Erythroblast (primary cell): ENCODE data around the gene CEP43.

Experiments
- DNase-seq, 2 experiments: peaks; one replicate each; lab custom pipeline; 2025; lab: John Stamatoyannopoulos, UW
- GATA1 ChIP-seq: IDR thresholded peaks from 2 replicates; pipeline ENCODE4 v1.6.1; 2011; ENCODE audit warnings: low read depth, mild to moderate bottlenecking, control low read depth, low read length, moderate library complexity
- POLR2A ChIP-seq: IDR thresholded peaks from 2 replicates; pipeline ENCODE4 v1.6.1; 2011; ENCODE audit warnings: mild to moderate bottlenecking, low read length

CEP43 gene

GRCh38 chr6:167013946-167014345, 14.7 kb downstream of the CEP43 start:
- TF ChIP-seq GATA1 (no peak), POLR2A (no peak)
- DNase-seq, result no peak

DNA sequence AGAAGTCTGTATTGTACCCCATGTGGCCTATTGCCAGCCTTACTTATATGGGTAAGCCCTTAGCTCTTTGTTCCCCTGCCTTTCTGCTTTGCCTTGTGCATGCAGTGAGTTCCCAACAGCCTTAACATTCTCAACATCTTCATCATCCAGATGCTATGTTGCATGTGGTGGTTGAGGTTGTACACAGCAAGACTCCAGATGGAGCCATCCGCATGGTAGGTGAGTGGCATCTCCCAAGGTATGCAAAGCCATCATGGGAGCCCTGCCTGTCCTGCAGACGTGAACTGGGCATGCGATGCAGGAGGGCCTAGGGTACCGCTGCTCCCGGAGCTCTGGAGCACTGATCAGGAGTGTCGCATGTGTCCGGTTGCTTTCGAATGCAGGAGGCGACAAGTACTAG, 16.1 kb downstream of the CEP43 start:
- TF ChIP-seq POLR2A (no peak), GATA1 (no peak)
- DNase-seq, result no peak

GRCh38 chr6:167020206-167020605, 21.0 kb downstream of the CEP43 start:
- TF ChIP-seq GATA1, result no peak
- TF ChIP-seq POLR2A, result no peak
- DNase-seq, result no peak

DNA sequence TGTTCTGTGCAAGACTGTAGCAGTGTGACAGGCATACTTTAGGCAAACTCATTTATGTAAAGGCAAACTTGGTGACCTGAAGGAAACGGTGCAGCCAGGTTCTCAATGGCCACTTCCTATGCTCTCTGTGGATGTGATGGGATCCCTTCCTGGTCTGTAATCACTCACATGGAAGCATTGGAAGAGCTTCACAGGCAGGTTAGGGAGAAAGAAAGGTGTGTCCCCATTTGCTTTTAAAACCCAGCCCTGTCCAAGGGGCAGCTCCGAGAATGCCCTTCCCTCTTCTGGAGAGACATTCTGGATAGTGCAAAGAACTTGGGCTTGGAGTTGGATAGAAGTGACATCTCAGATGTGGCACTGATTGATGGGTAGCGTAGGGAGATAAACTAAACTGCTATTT, 28.1 kb downstream of the CEP43 start:
- no peak for DNase-seq

DNA sequence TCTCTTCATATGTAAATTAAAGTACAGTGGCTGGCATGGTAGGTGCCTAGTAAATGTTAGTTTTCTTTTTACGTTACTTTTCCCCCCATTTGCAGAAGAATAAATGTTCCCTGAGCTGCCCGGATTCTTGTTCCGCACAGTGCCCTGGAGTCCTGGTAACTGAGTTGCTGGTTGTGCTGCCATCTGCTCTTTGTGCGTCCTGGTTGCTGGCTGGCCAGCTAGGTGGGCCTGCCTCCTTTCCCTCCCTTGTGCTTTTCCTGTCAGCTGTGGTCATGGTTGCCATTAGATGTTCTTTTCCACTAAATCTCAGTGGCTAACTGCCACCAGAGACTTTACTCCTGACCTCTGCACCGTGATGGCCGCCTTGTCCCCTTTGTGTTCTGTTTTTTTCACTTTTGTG, 28.6 kb downstream of the CEP43 start:
- TF ChIP-seq GATA1 (no peak), POLR2A (no peak)
- no peak for DNase-seq

More for the DNA sequence above, 28.1 kb downstream of the CEP43 start:
- TF ChIP-seq POLR2A (no peak), GATA1 (no peak)

DNA sequence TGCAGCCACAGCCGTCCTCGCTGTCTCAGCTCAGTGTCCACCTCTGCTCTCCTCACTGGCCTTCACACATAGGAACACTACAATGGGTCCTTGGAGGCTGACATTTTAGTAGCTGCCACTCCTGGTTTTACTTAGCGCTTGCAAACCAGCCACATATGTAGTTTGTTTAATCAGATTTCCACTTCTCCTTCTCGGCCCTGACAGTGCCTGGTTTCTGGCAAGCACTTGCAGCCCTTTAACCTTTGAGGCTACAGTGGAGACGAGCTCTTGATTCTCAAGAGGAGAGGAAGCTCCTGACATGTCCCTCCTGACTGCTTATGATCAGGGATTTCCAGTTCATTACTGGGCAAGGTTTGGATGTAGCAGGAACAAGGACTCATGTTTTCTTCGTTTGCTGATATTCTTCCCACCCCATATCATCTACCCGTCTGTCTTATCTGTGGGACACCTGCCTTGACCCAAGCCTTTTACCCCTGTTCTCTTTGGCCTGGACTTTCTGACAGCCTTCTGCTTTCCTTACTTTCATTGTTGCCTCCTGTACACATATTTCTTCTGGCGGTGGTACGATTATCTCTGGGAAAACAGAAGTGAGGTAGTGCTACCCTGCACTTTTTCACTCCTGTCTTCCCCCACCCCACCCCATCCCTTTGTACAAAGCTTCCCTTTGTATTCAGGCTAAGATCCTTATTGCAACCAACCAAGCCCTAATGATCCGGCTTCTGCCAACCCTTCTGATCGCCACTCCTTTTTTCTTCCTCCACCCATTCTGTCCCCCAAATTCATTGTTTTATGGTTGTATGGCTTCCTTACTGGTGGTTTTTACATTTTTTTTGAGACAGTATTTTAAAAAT, 31.2 kb downstream of the CEP43 start:
- no peak for DNase-seq
- no peak for TF ChIP-seq GATA1
- TF ChIP-seq POLR2A, result no peak

DNA sequence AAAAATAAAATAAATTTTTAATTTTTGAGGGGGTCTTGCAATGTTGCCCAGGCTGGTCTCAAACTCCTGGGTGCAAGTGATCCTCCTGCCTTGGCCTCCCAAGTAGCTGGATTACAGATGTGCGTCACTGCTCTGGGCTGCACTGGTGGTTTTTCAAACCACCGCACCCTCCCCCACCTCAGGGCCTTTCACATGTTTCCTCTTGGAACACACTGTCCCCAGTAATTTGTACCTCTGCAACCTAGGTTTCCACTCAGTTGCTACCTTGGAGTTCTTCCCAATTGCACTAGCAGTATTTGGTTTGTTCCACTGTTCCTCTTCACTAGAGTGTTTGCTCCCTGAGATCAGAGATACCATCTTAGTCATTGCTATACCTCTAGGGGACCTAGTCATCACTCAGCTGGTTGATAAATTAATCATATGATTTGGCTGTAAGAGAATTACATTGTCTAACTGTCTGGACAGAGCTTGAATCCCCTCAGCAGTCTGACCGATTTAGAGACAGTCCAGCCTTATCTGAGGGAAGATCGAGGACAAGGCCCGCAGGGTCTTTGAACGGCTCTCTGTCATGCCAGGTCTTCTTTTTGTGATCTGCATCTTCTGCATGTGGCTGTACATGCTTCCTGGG, 32.0 kb downstream of the CEP43 start:
- DNase-seq, result no peak
- TF ChIP-seq POLR2A (no peak), GATA1 (no peak)

GRCh38 chr6:167034056-167034455, 34.9 kb downstream of the CEP43 start:
- DNase-seq, result no peak
- no peak for TF ChIP-seq POLR2A
- no peak for TF ChIP-seq GATA1

GRCh38 chr6:167037762-167038161, 38.6 kb downstream of the CEP43 start:
- no peak for DNase-seq
- TF ChIP-seq POLR2A (no peak), GATA1 (no peak)

DNA sequence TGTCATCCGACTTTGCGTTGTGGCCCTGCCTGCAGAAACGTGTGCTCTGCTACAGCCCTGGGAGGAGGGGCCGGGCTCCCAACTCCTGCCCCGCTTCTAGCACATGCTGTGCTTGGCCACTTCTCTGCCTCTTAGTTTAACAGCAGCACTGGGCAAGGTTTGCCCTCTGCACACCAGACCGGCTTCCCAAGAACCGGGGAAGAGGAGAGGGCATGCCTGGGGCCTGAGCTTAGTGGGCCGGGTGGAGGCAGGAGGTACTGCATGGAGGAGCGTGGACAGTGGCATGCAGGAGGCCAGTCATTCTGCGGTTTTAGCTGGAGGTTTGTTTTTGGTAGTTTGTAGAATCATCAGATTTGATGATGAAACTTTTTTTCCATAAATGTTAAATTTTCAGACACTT, 45.5 kb downstream of the CEP43 start:
- TF ChIP-seq POLR2A (no peak), GATA1 (no peak)
- no peak for DNase-seq

- TF ChIP-seq POLR2A (no peak), GATA1 (no peak)
- peak in 1 of 2 experiments; percentile 32 for DNase-seq
Measured at GRCh38 chr6:167045828-167046580, 46.8 kb downstream of the CEP43 start.

GRCh38 chr6:167046861-167047495, 47.8 kb downstream of the CEP43 start:
- no peak for DNase-seq
- no peak for TF ChIP-seq POLR2A
- TF ChIP-seq GATA1, result no peak

DNA sequence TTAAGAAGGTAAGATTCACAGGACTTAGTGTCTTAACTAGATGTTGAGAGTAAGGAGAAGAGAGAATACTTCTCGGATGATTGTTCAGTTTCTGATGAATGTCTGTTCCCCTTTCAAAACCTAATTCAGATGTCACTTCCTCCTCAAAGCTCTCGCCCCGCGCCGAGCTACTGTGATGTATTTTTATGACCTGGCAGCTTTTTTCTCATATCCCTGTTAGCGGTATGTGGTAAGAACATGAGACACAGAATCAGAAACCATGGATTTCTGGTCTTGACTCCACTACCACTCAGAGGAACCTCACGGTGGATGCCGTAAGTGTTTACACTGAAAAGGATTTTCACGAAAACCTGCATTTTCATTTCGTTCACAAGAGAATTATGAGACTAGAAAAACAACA, 48.4 kb downstream of the CEP43 start:
- no peak for TF ChIP-seq POLR2A
- TF ChIP-seq GATA1, result no peak
- no peak for DNase-seq
